Activated CD8-positive, alpha-beta memory T cell treated with anti-CD3 and anti-CD28 coated beads for 4 hours (primary cell): ENCODE measurements around the gene ZDHHC14.

ENCODE experiments used
- DNase-seq, 2 donors: peaks; one replicate each; pipeline ENCODE4 v3.0.0-alpha.2; 2020; ENCODE audit warnings: low read depth in 2 of 2

Gene ZDHHC14

DNA sequence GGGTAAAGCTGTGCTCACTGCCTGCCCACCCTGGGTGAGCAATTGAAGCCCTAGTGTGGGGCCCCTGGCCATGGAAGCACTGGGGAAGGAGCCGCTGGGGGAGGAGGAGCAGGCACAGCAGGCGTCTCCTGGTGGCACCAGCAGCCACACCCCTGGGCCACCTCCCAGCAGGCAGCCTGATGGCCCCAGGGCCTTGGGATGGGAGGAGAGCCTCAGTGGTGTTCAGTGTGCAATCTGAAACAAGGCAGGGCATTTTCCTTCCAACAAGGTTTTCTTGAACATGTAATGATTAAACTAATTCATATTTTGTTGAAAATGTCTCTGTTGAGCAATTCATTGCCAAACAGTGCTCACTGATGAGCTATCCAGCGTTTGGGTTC, 151.0 kb downstream of the ZDHHC14 start:
- no peak for DNase-seq

DNA sequence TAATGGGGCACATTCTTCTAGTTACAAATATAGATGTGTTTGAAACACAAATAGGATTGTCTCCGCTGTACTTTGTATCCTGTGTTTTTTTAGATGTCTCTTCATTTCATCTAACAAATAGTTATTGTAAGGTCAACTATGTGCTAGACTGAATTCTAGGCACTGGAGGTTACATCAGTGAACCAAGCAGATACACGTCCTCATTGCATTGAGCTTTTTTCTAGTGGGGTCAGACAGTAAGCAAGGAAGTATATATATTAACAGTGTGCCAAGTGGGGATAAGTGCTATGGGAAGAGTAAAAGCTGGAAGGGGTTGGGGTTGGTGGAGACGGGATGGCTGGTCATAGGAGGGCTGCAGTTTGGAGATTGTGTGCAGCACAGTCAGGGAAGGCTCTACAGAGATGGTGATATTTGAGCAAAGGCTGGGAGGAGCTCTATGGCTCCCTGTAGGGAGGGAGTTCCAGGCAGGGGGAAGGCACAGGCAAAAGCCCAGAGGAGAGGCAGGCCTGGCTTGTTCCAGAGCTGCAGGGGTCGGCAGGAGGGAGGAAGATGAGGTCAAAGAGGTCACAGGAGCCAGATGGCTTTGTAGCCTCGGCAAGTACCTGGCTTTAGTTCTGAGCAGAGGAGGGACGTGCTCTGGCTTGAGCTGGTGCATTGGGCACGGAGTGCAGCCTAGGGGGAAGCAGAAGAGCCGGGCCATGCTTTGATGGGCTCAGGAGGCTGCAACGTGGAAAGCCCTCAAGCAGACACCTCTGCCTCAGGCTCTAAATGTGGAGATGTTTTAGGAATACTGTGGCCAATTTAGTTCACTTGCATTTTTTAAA, 152.3 kb downstream of the ZDHHC14 start:
- DNase-seq = no peak

DNA sequence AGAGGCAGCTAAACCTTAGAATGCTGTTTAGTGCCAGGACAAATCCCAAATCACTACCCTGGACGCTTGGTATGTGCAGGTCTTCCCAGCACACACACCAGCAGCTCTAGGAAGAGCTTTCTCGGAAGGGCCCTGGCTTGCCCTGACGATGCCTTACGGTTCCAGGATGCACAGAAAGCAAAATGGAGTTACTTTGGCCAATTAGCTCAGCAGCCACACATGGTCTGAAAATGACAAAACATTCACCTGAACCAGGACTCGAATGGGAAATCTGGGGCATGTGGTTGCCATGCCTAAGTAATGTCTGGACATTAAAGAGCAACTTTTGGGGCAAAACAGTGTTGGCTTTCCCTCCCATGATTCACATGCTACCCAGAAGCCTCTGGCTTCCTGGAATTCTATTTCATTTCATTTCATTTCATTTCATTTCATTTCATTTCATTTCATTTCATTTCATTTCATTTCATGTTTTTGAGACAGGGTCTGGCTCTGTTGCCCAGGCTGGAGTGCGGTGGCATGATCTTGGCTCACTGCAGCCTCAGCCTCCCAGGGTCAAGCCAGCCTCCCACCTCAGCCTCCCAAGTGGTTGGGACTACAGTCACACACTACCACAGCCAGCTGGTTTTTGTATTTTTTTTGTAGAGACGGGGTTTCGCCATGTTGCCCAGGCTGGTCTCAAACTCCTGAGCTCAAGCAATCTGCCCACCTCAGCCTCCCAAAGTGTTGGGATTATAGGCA, 153.3 kb downstream of the ZDHHC14 start:
- no peak for DNase-seq

DNA sequence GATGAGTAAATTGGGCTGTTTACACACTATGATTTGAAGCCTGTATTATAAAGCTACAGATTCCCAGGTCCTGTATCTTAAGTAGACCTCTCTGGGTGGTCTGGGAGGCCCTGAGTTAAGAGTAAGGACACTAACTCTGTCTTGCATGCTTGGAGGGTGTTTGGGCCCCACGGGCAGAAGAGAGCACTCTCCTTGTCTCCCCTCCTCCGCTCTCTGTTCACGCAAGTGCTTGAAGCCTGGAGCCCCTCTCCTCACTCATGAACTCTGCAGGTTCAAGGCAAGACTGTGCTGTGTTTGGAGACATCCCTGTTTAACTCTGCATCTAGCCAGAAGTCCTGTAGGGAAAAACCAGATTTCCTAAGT, 154.0 kb downstream of the ZDHHC14 start:
- no peak for DNase-seq

DNA sequence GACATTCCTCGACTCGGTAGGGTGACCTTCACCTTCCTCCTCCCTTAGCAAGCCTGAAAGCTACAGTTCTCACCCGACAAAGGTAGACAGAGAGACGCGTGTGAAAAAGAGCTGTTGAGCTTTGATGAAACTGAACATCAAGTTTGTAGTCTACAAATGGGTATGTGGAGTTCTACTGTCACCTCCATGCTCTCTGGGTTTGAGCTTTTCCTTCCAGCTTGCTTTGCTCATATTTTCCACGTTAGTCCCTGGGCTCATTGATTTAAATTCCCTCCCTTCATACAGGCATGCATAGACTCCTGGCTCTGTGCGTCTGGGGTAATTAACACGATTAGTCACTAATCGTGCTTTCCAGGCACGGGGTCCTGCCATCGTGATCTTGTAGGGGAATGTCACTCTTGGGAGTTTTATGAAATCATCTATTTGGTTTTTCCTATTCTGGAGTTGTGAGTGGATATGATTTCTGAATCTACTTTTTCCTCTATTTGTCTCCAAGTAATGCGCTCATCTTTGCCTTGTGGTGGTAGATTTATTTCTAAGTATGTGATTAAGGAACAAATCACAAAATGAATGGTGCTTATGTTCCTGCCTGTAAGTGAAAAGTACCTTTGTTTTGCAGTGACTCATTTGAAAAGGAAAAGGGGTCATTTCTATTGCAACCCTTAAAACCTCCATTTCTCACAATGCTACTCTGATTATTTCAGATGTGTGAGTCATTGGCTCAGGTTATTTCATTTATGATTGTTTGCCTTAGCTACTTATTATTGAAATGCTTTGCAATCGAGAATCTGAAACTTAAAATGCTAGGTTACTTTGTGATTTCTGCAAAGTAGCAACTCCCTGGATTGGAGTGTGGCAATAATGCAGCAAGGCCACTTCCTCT, 154.6 kb downstream of the ZDHHC14 start:
- no peak for DNase-seq

DNA sequence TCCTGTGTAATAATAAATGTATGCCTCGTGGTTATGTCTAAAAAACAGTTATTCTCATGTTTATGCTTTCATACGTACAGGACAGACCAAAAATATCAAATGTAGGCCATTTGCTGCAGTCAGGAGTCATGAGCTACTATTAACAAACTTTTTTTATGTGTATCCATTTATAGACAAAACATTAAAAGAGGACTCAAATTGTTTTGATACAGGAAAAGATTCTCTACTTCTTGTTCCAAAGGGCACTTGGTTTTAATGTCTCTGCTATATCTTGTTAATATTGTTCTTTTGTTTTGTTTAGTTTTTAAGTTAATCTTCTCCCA, 155.2 kb downstream of the ZDHHC14 start:
- DNase-seq = no peak

DNA sequence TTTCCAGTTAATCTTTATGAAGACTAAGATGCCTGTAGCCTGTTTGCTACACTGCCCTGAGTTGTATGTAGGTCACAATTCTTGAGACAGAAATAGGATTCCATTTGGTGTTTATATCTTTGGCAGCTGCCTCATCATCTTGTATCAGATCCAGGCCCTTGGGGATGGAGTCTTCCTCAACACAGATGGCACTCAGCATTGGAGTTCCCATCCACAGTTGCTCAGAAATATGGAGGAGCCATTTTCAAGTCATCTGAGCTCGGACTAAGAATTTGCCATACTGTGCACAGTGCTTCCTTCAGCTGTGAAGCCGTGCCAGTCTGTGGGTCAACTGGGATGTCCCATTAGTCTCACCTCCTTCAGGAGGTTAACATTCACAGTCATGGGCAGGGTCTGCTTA, 156.6 kb downstream of the ZDHHC14 start:
- DNase-seq = no peak

DNA sequence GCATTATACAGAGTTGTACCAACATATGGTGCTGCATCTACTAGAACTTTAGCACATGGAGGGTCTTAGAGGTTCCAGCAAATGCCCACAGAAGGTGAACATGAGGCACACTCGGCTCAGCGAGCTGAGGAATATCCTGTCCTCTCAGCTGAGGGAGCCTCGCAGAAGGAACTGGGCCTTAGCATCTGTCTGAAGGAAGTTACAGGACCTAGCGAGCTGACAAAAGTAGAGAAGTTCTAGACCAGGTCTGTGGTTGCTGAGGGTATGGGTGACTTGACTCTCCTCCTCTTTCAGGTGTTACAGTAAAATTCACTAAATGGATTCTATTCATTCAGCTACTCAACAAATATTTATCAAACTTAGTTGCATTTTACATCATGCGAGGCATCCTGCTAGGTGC, 157.2 kb downstream of the ZDHHC14 start:
- DNase-seq = no peak

DNA sequence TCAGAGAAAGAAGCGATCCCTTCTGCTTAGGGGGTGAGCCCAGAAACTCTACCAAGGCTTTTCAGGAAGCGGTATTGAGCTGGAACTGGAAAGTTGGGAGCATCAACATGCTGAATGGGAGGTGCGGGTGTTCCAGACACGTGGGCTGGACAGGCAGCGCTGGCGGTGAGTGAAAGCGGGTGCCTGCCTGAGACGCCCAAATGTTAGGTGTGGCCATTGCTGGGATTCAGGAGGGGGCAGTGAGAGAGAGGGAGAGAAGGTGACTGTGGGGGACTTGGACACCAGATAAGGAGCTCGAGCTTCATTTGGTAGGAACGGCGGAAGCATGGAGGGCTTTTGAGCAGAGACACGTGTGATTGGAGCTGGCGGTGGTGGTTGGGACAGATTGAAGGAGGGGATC, 157.7 kb downstream of the ZDHHC14 start:
- DNase-seq = no peak

DNA sequence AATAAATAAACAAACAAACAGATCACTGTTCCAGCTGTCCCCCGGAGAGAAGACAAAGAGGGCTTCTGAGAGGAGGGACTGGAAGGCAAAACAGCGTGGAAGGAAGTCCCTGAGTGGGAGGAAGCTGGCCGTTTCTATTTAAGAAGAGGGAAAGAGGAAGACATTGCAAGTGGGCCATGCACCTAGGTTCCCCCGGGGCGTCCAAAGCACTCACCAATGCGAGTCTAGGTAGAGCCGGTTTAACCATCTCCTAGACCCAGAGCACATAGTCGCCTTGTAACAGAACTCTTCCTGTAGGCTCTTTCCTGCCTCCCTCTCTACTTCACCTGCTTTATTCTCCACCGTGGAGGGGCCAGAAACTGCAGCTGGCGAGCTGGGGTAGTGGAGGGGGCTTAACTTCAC, 158.4 kb downstream of the ZDHHC14 start:
- DNase-seq = no peak

DNA sequence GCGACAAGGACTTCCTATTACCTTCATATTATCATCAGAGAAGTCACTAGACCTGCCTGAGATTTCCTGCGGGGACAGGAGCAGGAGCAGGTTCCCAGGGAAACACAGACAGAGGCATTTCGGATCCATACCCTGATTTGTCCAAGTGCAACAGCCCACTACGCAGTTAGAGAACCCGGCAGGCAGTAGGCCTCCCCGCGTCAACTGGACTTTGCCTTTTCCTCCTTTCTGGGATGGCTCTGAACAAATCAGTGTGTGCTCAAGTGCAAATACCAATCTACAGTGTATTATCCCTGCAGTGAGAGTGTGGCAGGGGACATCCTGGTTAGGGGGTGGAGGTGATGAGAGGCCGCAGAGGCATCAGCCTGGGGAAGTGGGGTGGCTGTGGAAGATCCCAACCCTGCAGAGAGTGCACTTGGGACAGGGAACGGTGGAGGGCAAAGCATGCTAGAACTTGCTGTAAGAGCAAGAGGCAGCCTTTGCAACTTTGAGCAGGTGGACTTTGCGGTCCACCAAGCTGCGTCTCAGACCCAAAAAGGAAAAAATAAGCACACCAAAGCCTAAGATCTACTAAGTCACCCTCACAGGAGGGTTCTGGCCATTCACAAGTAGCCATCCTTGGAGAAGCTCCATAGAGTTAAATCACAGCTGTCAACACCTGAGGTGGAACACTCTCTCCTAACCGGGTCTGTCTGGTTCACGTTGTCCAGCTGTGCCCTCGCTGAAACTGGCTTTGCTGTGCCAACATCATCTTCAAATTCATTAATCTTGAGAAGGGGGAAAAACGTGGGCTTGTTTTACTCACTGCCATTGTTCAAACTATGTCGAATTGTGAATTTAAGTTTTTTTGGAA, 159.1 kb downstream of the ZDHHC14 start:
- DNase-seq = no peak

DNA sequence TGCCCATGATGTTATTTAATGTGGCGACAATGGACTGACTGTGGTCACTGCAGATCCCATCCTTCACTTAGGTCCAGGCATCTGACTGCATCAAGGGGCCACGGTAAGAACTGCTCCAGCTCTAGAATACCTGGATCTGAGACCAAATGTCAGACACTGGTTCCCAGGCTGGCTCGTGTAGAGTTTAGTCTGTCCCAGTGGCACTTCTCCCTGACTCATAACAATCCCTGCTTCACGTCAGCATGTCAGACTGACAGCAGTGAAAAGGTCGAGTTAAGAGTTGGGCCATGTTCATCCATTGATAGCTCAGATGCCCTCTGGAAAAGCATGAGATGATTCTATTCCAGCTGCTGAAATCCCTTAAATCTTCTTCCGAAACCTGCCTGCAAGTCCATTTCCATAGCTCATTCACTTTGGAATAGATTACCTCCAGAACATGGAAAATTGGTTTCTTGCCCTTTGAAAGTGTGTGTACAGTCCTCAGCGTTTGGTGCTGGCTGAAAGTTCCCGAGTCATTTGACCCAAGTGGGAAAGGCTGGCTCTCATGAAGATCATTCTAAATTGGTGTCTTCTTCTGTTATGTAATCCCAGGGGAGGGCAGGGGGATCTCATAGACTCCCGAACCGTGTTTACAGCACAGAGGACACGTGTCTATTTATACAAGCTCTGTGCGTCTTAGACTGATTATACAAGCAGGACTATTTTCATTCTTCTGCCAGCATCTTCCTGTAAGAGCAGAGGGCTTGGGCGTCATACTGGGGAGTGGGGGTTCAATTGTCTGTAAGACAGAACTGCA, 160.8 kb downstream of the ZDHHC14 start:
- DNase-seq = no peak

DNA sequence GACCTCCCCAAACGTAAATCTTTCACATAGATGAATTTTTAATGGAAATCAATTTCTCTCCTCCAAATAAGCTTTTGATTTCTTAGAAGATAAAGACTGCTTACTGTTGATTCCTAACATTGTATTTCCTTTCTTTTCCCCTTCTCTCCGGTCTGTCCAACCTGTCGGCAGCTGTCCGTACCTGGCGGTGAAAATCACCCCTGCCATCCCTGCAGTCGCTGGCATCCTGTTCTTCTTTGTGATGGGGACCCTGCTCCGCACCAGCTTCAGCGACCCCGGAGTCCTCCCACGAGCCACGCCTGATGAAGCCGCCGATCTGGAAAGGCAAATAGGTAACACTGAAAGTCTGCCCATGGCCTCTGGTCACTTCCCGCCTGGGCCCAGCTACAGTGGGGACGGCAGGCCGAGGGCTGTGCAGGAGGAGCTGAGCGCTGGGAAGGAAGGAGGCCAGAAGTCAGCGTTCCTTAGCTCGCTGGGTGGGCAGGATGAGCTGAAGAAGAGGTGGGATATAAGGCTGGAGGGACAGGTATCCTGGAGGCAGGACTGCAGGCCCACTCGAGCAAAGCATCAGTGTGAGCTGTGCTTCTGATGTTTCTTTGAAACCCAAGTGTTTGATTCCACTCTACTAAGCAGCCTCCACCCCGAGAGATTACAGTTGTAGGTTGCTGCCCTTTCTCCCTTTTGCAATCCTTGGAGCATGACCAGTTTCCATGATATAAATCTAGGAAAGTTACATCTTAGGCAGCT, 161.6 kb downstream of the ZDHHC14 start:
- no peak for DNase-seq

DNA sequence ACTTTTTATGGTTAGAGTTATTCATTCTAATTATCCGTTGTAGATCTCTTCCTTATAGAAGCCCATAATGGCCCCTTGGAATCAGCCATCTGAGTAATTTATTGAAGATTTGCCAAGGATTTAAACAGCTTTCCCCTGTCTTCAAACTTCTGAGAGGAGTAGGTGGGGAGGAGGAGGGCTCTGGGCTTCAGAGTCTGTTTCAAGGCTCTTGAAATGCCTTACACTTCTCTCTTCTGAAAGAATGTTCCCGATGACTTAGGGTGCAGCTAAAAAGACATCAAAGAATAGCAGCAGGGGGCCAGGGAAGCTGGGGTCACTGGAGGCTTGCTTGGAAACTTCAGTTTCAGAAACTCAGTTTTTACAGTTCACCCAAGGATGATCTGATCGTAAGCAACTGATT, 165.3 kb downstream of the ZDHHC14 start:
- no peak for DNase-seq

DNA sequence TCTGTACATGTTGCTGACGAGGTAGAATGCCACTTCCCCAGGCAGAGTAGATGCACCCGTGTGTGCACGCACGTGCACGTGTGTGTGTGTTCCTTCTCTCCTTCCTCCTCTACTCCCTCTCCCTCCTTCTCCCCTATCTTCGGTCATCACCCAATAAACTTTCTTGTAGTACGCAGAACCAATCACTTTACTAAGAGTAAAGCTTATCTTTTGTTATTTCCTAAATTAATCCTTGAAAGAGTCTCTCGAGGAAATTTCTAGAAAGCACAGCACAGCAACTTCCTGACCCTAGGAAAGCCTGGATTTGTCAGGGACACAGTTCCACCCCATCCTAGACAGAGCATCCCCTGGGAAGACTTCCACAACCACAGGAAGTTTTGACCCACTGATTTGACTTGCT, 166.1 kb downstream of the ZDHHC14 start:
- no peak for DNase-seq

DNA sequence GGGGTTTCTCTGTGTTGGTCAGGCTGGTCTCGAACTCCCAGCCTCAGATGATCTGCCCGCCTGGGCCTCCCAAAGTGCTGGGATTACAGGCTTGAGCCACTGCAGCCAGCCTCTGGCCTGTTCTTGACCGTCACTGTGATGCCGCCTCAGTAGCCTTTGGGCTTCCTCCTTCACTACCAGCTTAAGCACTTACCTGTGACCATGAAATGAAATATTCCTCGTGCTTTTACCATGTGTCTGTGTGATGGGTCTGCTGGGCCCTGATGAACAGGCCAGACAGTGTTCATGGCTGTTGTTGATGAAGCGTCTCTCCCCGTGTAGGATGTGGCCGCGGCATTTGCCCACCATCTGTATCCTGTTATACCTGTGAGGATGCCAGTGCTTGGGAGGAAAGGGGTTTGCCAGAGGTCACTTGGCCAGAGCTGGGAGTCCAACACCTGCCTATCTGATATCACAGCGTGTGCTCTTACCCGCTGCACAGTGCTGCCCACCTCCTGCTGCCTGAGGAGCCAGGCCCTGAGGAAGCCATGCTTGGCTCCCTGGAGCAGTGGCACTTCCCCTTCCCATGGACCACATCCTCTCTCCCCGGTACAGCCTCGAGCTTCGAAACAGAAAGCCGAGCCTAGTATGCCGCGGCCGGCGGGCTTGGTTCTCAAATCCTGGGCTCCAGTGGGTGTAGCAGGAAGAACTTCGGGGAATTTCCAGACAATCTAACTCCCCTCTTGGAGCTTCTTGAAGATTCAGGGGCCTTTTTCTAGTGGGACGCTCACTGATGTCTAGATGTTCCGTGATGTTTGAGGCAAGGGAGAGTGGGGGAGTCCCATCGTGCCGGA, 167.9 kb downstream of the ZDHHC14 start:
- no peak for DNase-seq

DNA sequence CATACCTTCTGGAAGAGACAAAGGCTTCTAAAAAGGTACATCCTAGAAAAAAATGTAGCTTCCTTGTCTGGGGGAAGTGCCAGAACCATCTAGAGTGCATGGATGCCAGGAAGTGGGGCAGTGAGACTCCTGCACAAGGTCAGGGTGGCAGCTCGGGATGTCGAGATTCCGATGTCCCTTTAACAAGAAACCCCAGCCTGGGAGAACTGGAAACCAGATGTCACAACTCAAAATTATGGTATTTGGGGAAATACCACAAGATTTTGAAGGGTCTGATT, 168.4 kb downstream of the ZDHHC14 start:
- no peak for DNase-seq

DNA sequence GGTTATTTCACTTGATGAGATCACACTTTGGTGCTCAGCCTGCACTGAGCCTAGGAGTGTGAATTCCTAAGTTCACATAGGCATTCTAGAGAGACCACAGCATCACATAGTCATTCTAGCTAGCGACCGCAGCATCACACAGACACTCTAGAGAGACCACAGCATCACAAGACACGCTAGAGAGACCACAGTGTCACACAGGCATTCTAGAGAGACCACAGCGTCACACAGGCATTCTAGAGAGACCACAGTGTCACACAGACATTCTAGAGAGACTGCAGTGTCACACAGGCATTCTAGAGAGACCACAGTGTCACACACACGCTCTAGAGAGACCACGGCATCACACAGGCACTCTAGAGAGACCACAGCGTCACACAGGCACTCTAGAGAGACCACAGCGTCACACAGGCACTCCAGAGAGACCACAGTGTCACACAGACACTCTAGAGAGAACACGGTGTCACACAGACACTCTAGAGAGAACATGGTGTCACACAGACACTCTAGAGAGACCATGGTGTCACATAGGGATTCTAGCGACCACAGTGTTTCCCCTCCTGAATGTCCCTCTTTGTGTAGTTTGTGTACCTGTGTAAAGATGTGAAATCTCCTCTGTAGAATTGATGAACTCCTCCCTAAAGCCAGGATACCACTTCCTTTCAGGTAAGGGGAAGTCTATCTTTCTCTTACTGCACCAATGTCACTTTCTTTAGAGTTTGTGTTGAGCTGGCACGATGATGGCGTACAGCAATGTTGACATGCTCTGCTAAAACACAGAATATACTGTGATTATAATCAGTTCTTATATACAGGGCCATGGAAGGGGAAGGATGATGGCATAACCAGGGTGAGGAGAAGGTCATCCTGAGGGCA, 169.4 kb downstream of the ZDHHC14 start:
- DNase-seq = no peak
